ENCODE measurements around the gene AGPAT4.

Gene AGPAT4

GRCh38 chr6:161110028-161110779 lies 163.7 kb downstream of the AGPAT4 start:
- DNase-seq: no peak

- DNase-seq: no peak
Measured at GRCh38 chr6:161109366-161109765, 164.5 kb downstream of the AGPAT4 start.

- no peak for DNase-seq
Measured at GRCh38 chr6:161108916-161109315, 164.9 kb downstream of the AGPAT4 start.

- DNase-seq: no peak
Measured at GRCh38 chr6:161107779-161108730, 165.8 kb downstream of the AGPAT4 start.

- DNase-seq: no peak
Measured at GRCh38 chr6:161105408-161105807, 168.5 kb downstream of the AGPAT4 start.

- DNase-seq: no peak
Measured at GRCh38 chr6:161104966-161105365, 168.9 kb downstream of the AGPAT4 start.

- no peak for DNase-seq
Measured at GRCh38 chr6:161103475-161103874, 170.4 kb downstream of the AGPAT4 start.

GRCh38 chr6:161101517-161101916 lies 172.3 kb downstream of the AGPAT4 start:
- DNase-seq: no peak

GRCh38 chr6:161100072-161100471 lies 173.8 kb downstream of the AGPAT4 start:
- DNase-seq: no peak

GRCh38 chr6:161095916-161096315 lies 177.9 kb downstream of the AGPAT4 start:
- no peak for DNase-seq

GRCh38 chr6:161094955-161095354 lies 178.9 kb downstream of the AGPAT4 start:
- no peak for DNase-seq

- no peak for DNase-seq
Measured at GRCh38 chr6:161091972-161092701, 181.7 kb downstream of the AGPAT4 start.

- no peak for DNase-seq
Measured at GRCh38 chr6:161091151-161091550, 182.7 kb downstream of the AGPAT4 start.

- no peak for DNase-seq
Measured at GRCh38 chr6:161088676-161089328, 185.1 kb downstream of the AGPAT4 start.

- DNase-seq: no peak
Measured at GRCh38 chr6:161085246-161085645, 188.6 kb downstream of the AGPAT4 start.

GRCh38 chr6:161082215-161082614 lies 191.6 kb downstream of the AGPAT4 start:
- DNase-seq: no peak

- no peak for DNase-seq
Measured at GRCh38 chr6:161080263-161080970, 193.4 kb downstream of the AGPAT4 start.
